Nephron (organoid): ENCODE results near the gene TSACC.
"Not testable (repeated sequence)": the region's sequence is repeated elsewhere in the genome, so short reads cannot be mapped to it uniquely, and the experiment has no call there.

ENCODE experiments used
- H3K27ac Mint-ChIP-seq, 3 experiments: 2 replicates each; pipeline ENCODE4 v1.8.0; 2020; ENCODE audit warnings: mixed read lengths in 3 of 3, mild to moderate bottlenecking in 2 of 3, moderate library complexity in 1 of 3
- H3K27me3 Mint-ChIP-seq: 2 replicates; pipeline ENCODE4 v1.8.0; 2021; ENCODE audit warnings: low read depth, mild to moderate bottlenecking, moderate library complexity, mixed read lengths
- H3K36me3 Mint-ChIP-seq: 2 replicates; pipeline ENCODE4 v1.8.0; 2020; ENCODE audit warnings: low read depth, mixed read lengths
- H3K4me1 Mint-ChIP-seq: 2 replicates; pipeline ENCODE4 v1.8.0; 2020; ENCODE audit warnings: mixed read lengths
- H3K4me3 Mint-ChIP-seq, 3 experiments: 2 replicates each; pipeline ENCODE4 v1.8.0; 2020; ENCODE audit warnings: mild to moderate bottlenecking in 3 of 3, mixed read lengths in 3 of 3, moderate library complexity in 2 of 3
- H3K9me3 Mint-ChIP-seq: 2 replicates; pipeline ENCODE4 v1.8.0; 2020; ENCODE audit warnings: mixed read lengths
- TF ChIP-seq, protein P1 (sequence below), 3 experiments: fragments of 200-600 bp; sonication (generic); IDR thresholded peaks; one replicate each; pipeline ENCODE4 v1.5.0; 2021; ENCODE audit warnings: antibody characterized with exemption in 3 of 3; ENCODE audit not compliant: unreplicated experiment in 3 of 3

TSACC gene

DNA sequence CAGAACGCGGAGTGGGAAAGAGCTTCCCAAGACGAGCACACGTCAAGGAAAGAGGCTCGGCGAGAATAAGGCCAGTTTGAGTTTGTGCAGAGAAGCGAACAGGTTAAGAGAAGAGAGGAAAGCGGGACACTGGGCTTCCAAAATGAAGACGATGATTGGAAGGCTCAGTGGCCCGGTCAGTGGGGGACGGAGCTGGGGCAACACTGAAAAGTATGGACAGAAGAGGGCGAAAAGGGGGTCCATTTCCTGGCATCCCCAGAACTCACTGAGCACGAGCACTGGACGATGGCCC lies 492 bp upstream of the TSACC start:
- H3K27ac Mint-ChIP-seq, result peak overlapping the region; percentile 84 to 97 (median 93)
- H3K36me3 Mint-ChIP-seq, result peaks cover 27% of the 10 kb centered on the region
- peaks cover 23% of the 10 kb centered on the region for H3K4me1 Mint-ChIP-seq
- TF ChIP-seq, protein P1, sequence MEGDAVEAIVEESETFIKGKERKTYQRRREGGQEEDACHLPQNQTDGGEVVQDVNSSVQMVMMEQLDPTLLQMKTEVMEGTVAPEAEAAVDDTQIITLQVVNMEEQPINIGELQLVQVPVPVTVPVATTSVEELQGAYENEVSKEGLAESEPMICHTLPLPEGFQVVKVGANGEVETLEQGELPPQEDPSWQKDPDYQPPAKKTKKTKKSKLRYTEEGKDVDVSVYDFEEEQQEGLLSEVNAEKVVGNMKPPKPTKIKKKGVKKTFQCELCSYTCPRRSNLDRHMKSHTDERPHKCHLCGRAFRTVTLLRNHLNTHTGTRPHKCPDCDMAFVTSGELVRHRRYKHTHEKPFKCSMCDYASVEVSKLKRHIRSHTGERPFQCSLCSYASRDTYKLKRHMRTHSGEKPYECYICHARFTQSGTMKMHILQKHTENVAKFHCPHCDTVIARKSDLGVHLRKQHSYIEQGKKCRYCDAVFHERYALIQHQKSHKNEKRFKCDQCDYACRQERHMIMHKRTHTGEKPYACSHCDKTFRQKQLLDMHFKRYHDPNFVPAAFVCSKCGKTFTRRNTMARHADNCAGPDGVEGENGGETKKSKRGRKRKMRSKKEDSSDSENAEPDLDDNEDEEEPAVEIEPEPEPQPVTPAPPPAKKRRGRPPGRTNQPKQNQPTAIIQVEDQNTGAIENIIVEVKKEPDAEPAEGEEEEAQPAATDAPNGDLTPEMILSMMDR (IDR thresholded peaks at IDR 0.05; ENCODE audit: unreplicated experiment in 3 of 3), result no peak
- H3K27me3 Mint-ChIP-seq, result no peaks in the 10 kb centered on the region
- H3K4me3 Mint-ChIP-seq, result peak overlapping the region; percentile 98 to 99 (median 98)
- H3K9me3 Mint-ChIP-seq, result no peaks in the 10 kb centered on the region

DNA sequence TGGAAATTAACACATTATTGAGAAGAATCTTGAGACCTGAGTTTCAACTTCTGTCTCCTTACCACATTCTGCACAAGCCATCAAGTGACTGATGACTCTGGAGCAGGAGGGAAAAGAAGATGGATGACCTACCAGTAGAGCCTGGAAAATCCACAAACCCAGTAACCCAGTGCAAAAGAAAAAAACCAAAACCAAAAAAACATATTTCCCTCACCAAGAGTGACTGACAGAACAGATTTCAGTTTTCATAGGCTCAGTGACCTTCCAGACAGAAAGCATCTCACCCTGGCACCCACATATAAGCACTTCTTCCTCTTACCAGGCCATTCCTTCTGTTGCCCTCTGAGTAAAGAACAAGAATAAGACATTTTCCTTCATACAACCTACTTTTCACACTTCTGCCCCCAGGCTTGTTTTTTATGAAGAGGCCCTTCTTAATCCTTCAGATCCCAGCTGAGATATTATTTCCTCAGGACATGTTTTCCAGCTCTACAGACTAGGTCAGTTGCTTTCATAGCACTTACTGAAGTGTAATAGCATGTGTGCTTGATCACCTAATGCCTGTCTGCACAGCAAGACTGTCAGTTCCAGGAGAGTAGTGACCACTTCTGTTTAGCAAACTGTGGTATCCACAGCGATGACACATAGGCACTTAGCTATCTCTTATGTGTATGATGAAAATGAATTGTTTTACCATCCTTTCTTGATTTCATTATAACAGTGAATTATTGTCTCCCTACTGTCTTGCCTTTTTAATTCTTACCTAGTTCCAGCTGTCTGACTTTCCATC lies 4.0 kb downstream of the TSACC start:
- Mint-ChIP-seq H3K36me3 (peaks cover 2% of the 10 kb centered on the region), H3K9me3 (no peaks in the 10 kb centered on the region), H3K4me3 (no peak overlapping the region), H3K27ac (no peak overlapping the region), H3K4me1 (peaks cover 20% of the 10 kb centered on the region), H3K27me3 (peaks cover 8% of the 10 kb centered on the region)
- TF ChIP-seq, protein P1 (IDR thresholded peaks at IDR 0.05; ENCODE audit: unreplicated experiment in 3 of 3), result no peak

DNA sequence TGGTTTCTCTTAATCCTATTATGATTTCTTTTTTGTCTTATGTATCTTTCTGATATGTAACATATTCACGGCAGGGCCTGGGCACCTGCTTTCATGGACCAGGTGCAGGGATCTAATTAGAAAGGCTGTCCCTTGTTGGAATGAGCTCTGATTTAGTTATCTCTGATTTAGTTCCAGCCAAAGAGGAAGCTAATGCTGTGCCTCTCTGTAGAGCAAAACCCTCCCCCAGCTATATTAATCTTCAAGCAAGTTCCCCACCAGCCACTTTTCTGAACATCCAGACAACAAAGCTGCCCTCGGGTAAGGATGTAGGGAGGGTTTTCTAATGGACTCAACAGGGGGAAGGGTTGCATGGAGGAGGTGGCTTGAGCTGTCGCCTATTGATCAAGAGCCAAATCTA lies 6.1 kb downstream of the TSACC start:
- TF ChIP-seq, protein P1 (IDR thresholded peaks at IDR 0.05; ENCODE audit: unreplicated experiment in 3 of 3), result no peak
- Mint-ChIP-seq H3K27me3 (peaks cover 22% of the 10 kb centered on the region), H3K4me1 (peaks cover 18% of the 10 kb centered on the region), H3K9me3 (no peaks in the 10 kb centered on the region), H3K4me3 (no peak overlapping the region), H3K27ac (no peak overlapping the region), H3K36me3 (no peaks in the 10 kb centered on the region)

DNA sequence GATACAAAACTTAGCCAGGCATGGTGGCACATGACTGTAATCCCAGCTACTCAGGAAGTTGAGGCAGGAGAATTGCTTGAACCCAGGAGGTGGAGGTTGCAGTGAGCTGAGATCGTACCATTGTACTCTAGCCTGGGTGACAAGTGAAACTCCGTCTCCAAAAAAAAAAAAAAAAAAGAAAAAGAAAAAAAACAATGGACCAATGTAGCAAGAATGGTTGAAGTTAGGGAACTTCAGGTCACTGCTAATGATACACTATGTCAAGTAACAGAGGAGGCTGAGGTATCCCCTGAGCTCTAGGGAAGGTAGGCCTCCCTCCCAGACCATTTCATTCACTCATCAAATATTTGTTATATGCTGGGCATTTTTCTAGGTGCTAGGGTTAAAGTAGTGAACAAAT lies 7.7 kb downstream of the TSACC start:
- not testable (repeated sequence) for H3K27ac Mint-ChIP-seq, H3K9me3 Mint-ChIP-seq, H3K36me3 Mint-ChIP-seq, H3K4me3 Mint-ChIP-seq
- Mint-ChIP-seq H3K4me1 (peaks cover 18% of the 10 kb centered on the region), H3K27me3 (peaks cover 22% of the 10 kb centered on the region)

DNA sequence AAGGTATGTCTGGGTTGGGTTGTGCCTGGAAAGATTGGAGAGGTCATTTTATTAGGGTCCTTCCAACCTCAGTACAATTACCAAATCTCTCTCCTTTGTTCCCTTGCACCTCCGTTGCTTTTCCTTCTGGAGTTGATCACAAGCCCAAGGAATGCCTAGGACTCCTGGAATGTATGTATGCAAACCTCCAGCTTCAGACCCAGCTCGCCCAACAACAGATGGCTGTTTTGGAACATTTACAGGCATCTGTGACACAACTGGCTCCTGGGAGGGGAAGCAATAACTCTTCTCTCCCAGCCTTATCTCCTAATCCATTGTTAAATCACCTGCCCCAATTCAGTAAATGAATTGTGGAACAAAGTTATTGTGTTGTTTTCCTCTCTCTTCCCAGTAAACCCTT lies 8.3 kb downstream of the TSACC start:
- Mint-ChIP-seq H3K27me3 (peaks cover 26% of the 10 kb centered on the region), H3K4me3 (no peak overlapping the region), H3K36me3 (no peaks in the 10 kb centered on the region), H3K9me3 (no peaks in the 10 kb centered on the region), H3K4me1 (peaks cover 18% of the 10 kb centered on the region), H3K27ac (no peak overlapping the region)
- TF ChIP-seq, protein P1 (IDR thresholded peaks at IDR 0.05; ENCODE audit: unreplicated experiment in 3 of 3), result no peak

DNA sequence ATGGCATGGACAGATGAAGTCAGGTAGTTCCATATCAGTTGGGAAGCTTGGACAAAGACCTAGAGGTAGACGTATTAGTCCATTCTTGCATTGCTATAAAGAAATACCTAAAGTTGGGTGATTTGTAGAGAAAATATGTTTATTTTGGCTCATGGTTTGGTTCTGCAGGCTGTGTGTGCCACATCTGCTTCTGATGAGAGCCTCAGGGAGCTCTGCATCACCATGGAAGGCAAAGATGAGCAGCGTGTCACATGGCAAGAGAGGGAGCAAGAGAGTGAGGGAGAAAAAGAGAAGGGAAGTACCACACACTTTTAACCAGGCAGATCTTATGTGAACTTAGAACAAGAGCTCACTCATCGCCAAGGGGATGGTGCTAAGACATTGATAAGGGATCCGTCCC lies 9.0 kb downstream of the TSACC start:
- H3K4me3 Mint-ChIP-seq, result no peak overlapping the region
- peaks cover 30% of the 10 kb centered on the region for H3K27me3 Mint-ChIP-seq
- no peak overlapping the region for H3K27ac Mint-ChIP-seq
- no peaks in the 10 kb centered on the region for H3K36me3 Mint-ChIP-seq
- TF ChIP-seq, protein P1 (IDR thresholded peaks at IDR 0.05; ENCODE audit: unreplicated experiment in 3 of 3), result no peak
- no peaks in the 10 kb centered on the region for H3K9me3 Mint-ChIP-seq
- peaks cover 18% of the 10 kb centered on the region for H3K4me1 Mint-ChIP-seq

DNA sequence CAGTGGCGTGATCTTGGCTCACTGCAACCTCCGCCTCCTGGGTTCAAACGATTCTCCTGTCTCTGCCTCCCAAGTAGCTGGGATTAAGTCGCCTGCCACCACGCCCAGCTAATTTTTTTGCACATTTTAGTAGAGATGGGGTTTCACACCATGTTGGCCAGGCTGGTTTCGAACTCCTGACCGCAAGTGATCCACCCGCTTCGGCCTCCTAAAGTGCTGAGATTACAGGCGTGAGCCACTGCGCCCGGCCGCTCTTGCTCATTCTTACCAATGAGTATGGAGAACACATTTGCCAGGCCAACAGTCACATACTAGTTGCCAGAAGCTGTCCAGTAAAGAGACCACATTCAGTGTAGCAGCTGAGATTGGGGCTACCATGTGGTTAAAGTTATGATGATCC lies 14.2 kb downstream of the TSACC start:
- not testable (repeated sequence) for H3K4me1 Mint-ChIP-seq, H3K9me3 Mint-ChIP-seq, H3K27ac Mint-ChIP-seq, H3K4me3 Mint-ChIP-seq, H3K36me3 Mint-ChIP-seq
- peaks cover 56% of the 10 kb centered on the region for H3K27me3 Mint-ChIP-seq
